Activated T-helper 2 cell treated with anti-CD3 and anti-CD28 coated beads, Interferon-gamma antibody, Interleukin-2, Interleukin-4, amounts not matched to agents 10 μg/mL and 5 μg/mL and 100 μg/mL, durations not matched to agents 14 hours and 24 hours and 36 hours (primary cell): ENCODE data around the gene CARD19. TPM values are rescaled to one million over a fixed set of nuclear protein-coding genes. Genes with fewer than 3 reads are reported as not detected.

ENCODE experiments used
- DNase-seq: peaks from one replicate; pipeline ENCODE4 v3.0.0; 2021; ENCODE audit warnings: low spot score
- H3K27ac Mint-ChIP-seq: one replicate; pipeline ENCODE4 v1.8.0; 2021; ENCODE audit warnings: mixed read lengths
- H3K27me3 Mint-ChIP-seq: one replicate; pipeline ENCODE4 v1.8.0; 2021; ENCODE audit warnings: low read depth, mixed read lengths
- H3K36me3 Mint-ChIP-seq: one replicate; pipeline ENCODE4 v1.8.0; 2021; ENCODE audit warnings: low read depth, mixed read lengths
- H3K4me1 Mint-ChIP-seq: one replicate; pipeline ENCODE4 v1.8.0; 2021; ENCODE audit warnings: low read depth, mixed read lengths
- H3K4me3 Mint-ChIP-seq: one replicate; pipeline ENCODE4 v1.8.0; 2021; ENCODE audit warnings: low read depth, mild to moderate bottlenecking, moderate library complexity, mixed read lengths
- H3K9me3 Mint-ChIP-seq: one replicate; pipeline ENCODE4 v1.8.0; 2021; ENCODE audit warnings: mixed read lengths
- intact Hi-C: fragments of 100-400 bp; cut with micrococcal nuclease; formaldehyde crosslinking; loops from one replicate; pipeline ENCODE4 v1.15.1; 2023
- total RNA-seq: library from RNA; stranded (reverse); gene quantifications from 2 replicates; pipeline ENCODE4 v1.2.3, GENCODE V29; 2022

CARD19 gene
- total RNA-seq, 1 donor from 2014 or later, result 52.6 TPM

DNA sequence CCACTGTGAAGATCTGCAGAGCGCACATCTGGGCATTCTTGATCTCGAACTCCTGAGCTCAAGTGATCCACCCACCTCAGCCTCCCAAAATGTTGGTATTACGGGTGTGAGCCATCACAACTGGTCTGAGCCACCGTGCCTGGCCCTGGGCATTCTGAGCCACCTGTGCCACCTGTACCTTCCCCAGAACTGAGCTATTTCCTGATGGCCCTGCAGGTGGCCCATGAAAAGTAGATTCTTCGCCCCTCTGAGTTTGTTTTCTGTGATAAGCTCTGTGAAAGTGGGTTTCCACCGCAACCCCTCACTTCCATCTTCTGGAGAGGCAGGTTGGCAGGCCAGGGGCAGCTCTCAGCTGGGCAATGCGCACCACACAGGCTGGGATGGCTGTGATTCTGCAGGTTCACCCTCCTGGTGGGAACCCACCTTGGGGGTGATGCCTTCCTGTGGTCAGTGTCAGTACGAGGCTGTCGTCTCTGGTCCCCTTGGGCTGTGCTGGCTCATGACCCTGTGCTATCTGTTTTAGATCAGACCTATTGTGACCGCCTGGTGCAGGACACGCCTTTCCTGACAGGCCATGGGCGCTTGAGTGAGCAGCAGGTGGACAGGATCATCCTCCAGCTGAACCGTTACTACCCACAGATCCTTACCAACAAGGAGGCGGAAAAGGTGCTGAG is 11.3 kb downstream of the CARD19 start:
- Mint-ChIP-seq H3K9me3 (peaks cover 18% of the 10 kb centered on the region), H3K4me1 (peaks cover 56% of the 10 kb centered on the region), H3K4me3 (no peak overlapping the region), H3K27me3 (no peaks in the 10 kb centered on the region), H3K36me3 (peaks cover 55% of the 10 kb centered on the region), H3K27ac (peak overlapping the region; percentile 86)
- DNase-seq, result no peak
- intact Hi-C loops, result loop anchor here (5.0 kb wide), 2 partner anchors 105 to 195 kb away; no protein-coding TSS in a partner anchor

DNA sequence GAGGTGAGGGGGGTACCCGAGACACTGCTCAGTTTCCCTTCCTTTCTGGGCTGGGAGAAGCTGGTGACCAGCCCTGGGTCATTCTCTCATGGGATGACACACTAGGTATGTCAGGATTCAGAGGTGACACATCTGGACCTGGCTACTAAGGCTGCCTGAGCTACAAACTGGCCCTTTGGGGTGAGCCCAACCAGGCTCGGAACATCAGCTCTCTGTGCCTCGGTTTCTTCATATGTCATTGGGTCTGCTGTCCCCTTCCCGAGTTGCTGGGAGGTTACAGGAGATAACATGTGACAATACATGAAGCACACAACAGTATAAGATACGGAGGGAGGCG is 11.8 kb downstream of the CARD19 start:
- peaks cover 55% of the 10 kb centered on the region for H3K36me3 Mint-ChIP-seq

DNA sequence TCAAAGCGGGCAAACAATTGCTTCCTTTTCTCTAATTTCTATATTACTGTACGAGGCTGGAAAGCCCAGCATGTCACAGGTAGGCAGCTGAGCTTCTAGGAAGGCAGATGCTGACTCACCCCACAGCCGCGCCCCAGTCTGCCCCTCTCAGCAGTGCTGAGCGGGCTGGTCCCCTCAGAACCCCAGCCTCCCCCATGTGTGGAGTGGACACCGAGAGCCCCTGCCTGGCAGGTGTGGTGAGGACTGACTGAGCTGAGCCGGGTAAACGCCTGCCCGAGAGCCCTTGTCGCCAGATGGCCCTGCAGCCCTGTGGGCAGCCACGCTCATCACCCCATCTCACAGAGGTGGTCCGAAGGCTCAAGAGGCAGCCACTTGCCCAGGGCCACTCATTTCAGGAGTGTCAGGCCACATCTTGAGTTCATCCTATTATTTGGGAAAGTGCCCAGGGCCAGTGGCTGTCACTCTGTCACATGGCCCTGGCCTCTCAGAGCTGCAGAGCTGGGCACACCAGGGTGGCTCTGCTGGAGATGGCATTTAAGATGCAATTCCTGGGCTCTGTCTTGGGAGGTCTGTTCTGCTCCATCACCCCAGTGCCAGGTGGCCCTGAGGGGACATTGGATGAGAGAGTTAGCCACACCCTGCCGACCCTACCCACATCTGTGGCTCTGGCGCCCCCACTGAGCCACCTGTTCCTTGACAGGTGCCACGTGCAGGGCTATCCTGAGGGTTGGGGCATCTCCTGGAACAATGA is 12.4 kb downstream of the CARD19 start:
- H3K36me3 Mint-ChIP-seq, result peaks cover 55% of the 10 kb centered on the region
- peaks cover 13% of the 10 kb centered on the region for H3K9me3 Mint-ChIP-seq
- no peak overlapping the region for H3K4me3 Mint-ChIP-seq
- no peak for DNase-seq
- H3K27ac Mint-ChIP-seq, result peak overlapping the region; percentile 86
- no peaks in the 10 kb centered on the region for H3K27me3 Mint-ChIP-seq
- intact Hi-C loops, result loop anchor here (1.0 to 5.0 kb wide), 5 partner anchors 10 to 194 kb away; partner anchors contain the start of gene NINJ1
- peaks cover 45% of the 10 kb centered on the region for H3K4me1 Mint-ChIP-seq

More for the DNA sequence above, 11.8 kb downstream of the CARD19 start:
- no peak for DNase-seq
- Mint-ChIP-seq H3K4me1 (peaks cover 51% of the 10 kb centered on the region), H3K9me3 (peaks cover 15% of the 10 kb centered on the region), H3K4me3 (no peak overlapping the region), H3K27ac (peak overlapping the region; percentile 86), H3K27me3 (no peaks in the 10 kb centered on the region)
- intact Hi-C loops, result loop anchor here (1.0 to 5.0 kb wide), 5 partner anchors 9 to 195 kb away; partner anchors contain the start of gene NINJ1

DNA sequence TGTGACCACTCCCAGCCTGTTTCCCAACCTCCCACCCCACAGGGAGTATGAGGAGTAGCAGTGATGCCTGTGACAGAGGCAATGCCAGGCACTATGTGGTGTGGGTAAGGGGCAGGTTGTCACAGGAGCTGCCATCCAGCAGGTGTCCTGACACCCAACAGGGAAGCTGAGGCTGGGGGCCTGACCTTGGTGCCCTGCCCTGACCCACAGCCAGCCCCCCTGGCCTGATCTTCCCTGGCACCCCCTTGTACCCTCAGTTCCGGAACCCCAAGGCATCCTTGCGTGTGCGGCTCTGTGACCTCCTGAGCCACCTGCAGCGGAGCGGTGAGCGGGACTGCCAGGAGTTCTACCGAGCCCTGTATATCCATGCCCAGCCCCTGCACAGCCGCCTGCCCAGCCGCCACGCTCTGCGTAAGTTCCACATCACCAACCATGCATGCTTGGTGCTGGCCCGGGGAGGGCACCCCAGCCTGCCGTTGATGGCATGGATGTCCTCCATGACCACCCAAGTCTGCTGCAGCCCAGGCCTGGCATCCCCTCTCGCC is 14.4 kb downstream of the CARD19 start:
- intact Hi-C loops, result no loop called here
- H3K4me1 Mint-ChIP-seq, result peaks cover 39% of the 10 kb centered on the region

DNA sequence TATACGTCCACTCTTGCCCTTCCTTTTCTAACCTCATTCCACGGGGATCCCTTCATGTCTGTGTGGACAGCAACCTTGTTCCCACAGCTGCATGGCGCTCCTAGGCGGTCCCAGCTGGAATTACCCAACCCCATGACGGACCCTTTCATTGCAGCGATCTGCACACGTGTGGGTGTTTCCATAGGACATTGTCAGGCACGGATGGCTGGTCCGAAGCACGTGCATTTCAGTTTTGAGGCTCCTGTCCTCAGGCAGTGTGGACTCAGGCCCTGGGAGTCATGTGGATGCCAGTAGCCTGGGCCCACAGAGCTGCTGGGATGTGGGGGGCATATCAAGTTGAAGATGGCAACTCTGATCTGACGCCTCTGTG is 15.0 kb downstream of the CARD19 start:
- no peak overlapping the region for H3K27ac Mint-ChIP-seq
- intact Hi-C loops, result no loop called here
- H3K4me1 Mint-ChIP-seq, result peaks cover 34% of the 10 kb centered on the region
- H3K27me3 Mint-ChIP-seq, result no peaks in the 10 kb centered on the region
- peaks cover 38% of the 10 kb centered on the region for H3K36me3 Mint-ChIP-seq
- no peaks in the 10 kb centered on the region for H3K9me3 Mint-ChIP-seq
- no peak for DNase-seq
- no peak overlapping the region for H3K4me3 Mint-ChIP-seq

More for the DNA sequence above, 14.4 kb downstream of the CARD19 start:
- Mint-ChIP-seq H3K27me3 (no peaks in the 10 kb centered on the region), H3K9me3 (no peaks in the 10 kb centered on the region), H3K27ac (no peak overlapping the region), H3K4me3 (no peak overlapping the region), H3K36me3 (peaks cover 43% of the 10 kb centered on the region)
- DNase-seq, result no peak

DNA sequence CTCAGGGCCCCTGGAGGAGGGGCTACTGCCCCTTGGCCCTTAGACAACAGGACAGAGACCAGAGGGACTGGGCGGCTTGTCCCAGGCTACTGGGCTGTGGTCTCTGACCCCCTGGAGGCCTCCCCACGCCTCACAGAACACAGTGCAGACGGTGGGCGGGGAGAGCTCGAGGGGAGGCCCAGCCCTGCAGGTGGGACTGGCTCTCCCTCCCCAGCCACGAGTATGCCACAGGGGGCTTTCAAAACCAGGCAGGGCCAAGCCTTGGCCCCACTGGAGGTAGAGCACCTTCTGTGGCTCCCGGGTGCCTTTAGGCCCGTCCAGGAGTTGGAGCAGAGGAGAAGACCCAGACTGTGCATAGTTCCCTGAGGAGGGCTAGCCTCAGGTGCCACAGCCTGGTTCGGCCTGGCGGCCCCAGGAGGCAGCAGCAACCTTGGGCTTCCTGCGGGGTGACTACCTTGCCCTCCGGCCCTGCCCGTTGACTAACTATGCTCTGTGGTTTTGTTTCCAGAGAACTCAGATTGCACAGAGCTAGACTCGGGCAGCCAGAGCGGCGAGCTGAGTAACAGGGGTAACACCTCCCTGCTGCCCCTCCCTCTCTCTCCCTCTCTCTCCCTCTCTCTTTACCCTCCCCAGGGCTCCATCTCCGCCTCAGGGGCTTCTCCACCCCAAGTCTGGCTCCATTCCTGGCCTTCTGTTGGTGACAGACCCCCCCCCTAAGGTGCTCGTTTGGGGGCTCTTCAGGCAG is 15.5 kb downstream of the CARD19 start:
- H3K36me3 Mint-ChIP-seq, result peaks cover 36% of the 10 kb centered on the region
- H3K4me3 Mint-ChIP-seq, result no peak overlapping the region
- no peaks in the 10 kb centered on the region for H3K9me3 Mint-ChIP-seq
- H3K4me1 Mint-ChIP-seq, result peaks cover 31% of the 10 kb centered on the region
- intact Hi-C loops, result no loop called here
- no peak for DNase-seq
- H3K27ac Mint-ChIP-seq, result peak overlapping the region; percentile 46
- H3K27me3 Mint-ChIP-seq, result no peaks in the 10 kb centered on the region

DNA sequence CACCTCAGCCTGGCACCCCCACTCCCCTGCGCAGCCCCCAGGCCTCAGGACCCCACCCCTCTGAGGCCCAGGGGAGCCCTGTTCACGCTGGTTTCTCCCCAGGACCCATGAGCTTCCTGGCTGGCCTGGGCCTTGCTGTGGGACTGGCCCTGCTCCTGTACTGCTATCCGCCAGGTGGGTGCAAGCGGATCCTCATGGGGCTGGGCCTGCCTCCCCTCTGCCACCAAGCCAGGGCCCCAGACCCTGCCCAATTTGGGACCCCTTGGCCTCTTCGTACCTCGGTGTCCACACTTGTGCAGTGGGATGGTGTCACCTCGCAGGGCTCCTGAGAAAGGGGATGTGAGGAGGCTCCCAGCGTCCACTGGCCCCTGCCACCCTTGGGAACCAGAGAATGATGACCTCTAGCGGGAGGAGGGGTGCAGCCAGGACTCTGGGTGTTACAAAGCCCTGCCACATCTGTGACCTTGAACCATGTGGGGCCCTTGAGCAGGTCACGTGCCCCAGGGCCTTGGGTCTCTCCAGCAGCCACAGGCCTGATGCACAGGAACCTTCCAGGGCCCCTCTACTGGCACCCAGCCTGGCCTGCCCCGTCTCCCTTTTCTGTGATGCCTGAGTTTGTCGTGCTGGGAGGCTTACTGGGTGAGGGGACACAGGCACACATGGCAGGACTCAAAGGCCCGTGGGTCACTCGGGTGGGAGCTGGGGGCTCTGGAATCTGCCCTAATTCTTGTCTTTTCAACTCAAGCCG is 16.3 kb downstream of the CARD19 start:
- no peak for DNase-seq
- H3K27me3 Mint-ChIP-seq, result no peaks in the 10 kb centered on the region
- H3K27ac Mint-ChIP-seq, result peak overlapping the region; percentile 46
- H3K4me1 Mint-ChIP-seq, result peaks cover 26% of the 10 kb centered on the region
- intact Hi-C loops, result no loop called here
- peaks cover 35% of the 10 kb centered on the region for H3K36me3 Mint-ChIP-seq
- H3K9me3 Mint-ChIP-seq, result no peaks in the 10 kb centered on the region
- no peak overlapping the region for H3K4me3 Mint-ChIP-seq

DNA sequence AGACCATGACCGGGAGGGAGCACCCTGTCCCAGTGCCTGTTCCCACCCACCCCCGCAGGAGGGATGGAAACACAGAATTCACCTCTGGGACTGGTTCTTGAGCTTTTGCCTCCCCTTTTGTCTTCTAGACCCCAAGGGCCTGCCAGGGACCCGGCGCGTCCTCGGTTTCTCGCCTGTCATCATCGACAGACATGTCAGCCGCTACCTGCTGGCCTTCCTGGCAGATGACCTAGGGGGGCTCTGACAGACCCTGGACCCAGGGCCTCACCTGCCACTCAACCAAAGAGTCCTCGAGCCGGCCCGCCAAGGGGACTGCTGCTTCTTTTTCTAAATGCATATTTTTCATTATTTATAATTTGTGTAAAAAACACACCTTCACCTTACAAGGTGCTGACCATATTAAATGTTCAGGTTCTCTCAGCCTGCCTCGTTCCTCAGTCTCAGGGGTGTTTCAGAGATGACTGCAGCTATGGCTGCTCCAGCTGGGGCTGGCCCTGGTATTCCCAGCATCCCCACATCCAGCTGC is 16.9 kb downstream of the CARD19 start:
- DNase-seq, result no peak
- intact Hi-C loops, result no loop called here
- Mint-ChIP-seq H3K27me3 (no peaks in the 10 kb centered on the region), H3K36me3 (peaks cover 29% of the 10 kb centered on the region), H3K4me1 (peaks cover 19% of the 10 kb centered on the region), H3K27ac (no peak overlapping the region), H3K4me3 (no peak overlapping the region), H3K9me3 (no peaks in the 10 kb centered on the region)

DNA sequence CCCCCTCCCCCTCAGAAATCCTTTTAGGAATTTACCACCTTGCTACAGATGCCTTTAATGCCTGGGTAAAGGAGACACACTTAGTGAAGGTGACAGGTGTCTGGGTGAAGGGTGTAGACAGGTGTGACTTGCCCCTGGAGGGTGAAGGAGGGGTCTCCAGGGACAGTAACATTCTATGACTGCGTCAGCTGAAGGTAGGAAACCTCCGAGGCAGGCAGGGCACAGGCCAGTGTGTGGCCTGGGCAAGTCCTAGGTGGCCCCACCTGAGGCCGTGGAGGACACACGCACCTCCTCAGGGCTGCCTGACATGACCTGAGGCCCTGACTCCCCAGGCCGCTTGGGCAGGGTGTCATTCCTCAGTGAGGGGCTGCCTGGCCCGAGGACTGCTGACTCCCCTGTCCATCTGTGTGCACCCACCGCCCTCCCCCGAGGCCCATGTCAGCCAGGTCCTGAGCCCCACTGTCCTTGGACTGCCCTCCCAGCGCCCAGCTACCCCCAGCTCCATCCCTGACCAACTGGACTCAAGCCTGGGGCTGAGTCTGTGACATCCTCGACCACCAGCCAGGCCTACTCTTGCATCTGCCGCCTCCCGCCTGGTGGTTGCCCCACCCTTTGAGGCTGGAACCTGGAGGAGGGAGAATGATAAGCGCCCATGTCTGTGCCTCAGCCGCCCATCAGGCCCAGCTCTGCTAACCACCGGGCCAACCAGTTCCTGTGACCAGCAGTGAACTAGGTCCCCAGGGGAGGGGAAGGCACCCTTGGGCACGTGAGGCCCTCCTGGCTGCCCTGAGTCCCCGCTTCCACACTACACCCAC is 18.4 kb downstream of the CARD19 start:
- no peak for DNase-seq
- intact Hi-C loops, result no loop called here
- no peak overlapping the region for H3K4me3 Mint-ChIP-seq

DNA sequence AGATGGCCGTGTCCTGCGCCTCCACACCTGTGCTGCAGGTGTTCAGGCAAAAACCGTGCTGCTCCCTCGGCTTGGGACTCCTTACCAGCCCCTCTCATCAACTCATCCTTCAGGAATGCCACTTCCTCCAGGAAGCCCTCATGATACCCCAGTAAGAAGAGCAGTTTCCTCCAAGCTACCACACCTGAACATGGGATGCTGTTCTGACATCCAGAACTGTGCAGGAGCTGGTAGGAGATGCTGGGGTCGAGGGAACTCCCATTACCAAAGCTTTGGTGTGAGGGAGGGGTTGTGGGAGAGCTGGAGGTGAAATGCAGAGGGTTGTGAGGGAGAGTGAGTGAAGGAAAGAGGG is 18.9 kb downstream of the CARD19 start:
- no peak for DNase-seq
- no peaks in the 10 kb centered on the region for H3K27me3 Mint-ChIP-seq
- no peaks in the 10 kb centered on the region for H3K9me3 Mint-ChIP-seq
- H3K4me3 Mint-ChIP-seq, result no peak overlapping the region
- H3K36me3 Mint-ChIP-seq, result peaks cover 32% of the 10 kb centered on the region
- peaks cover 15% of the 10 kb centered on the region for H3K4me1 Mint-ChIP-seq
- intact Hi-C loops, result no loop called here
- H3K27ac Mint-ChIP-seq, result peak overlapping the region; percentile 48

More for the DNA sequence above, 18.4 kb downstream of the CARD19 start:
- Mint-ChIP-seq H3K36me3 (peaks cover 27% of the 10 kb centered on the region), H3K4me1 (peaks cover 9% of the 10 kb centered on the region), H3K27ac (peak overlapping the region; percentile 48), H3K27me3 (no peaks in the 10 kb centered on the region), H3K9me3 (no peaks in the 10 kb centered on the region)

DNA sequence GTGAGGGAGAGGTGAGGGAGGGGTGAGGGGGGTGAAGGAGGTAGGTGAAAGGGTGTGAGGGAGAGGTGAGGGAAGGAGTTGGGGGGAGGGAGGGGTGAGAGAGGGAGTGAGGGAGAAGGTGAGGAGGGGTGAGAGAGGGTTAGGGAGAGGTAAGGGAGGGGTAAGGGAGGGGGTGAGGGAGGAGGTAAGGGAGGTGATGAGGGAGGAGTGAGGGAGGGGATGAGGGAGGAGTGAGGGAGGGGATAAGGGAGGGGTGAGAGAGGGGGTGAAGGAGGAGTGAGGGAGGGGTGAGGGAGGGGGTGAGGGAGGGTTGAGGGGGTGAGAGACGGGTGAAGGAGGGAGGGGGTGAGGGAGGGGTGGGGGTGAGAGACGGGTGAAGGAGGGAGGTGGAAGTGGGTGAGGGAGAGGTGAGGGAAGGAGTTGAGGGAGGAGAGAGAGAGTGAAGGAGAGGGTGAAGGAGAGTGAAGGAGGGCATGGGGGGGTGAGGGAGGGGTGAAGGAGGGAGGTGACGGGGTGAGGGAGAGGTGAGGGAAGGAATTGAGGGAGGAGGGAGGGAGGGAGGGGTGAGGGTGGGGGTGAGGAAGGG is 19.6 kb downstream of the CARD19 start:
- DNase-seq, result no peak
- Mint-ChIP-seq H3K27me3 (no peaks in the 10 kb centered on the region), H3K36me3 (peaks cover 34% of the 10 kb centered on the region), H3K4me1 (peaks cover 20% of the 10 kb centered on the region), H3K4me3 (no peak overlapping the region), H3K9me3 (no peaks in the 10 kb centered on the region), H3K27ac (no peak overlapping the region)
- intact Hi-C loops, result no loop called here
